T-cell (primary cell): ENCODE data around the gene CLCN2. TPM values are rescaled to one million over a fixed set of nuclear protein-coding genes. Genes with fewer than 3 reads are reported as not detected.
"Not testable (repeated sequence)": the region's sequence is repeated elsewhere in the genome, so short reads cannot be mapped to it uniquely, and the experiment has no call there.

Experiments used
- ATAC-seq, 4 experiments: fragments of 200-7000 bp in 3 of 4; fragments of 150-1000 bp in 1 of 4; cut with Tn5 transposase; replicated peaks in 1 of 4; 1 replicate in 3 of 4; 2 replicates in 1 of 4; pipeline ENCODE4 v1.10.0; 2021; ENCODE audit warnings: moderate library complexity in 3 of 4, mild to moderate bottlenecking in 2 of 4, moderate number of reproducible peaks in 1 of 4
- CTCF ChIA-PET, 2 donors: fragments of 300-600 bp; sonication (Branson Sonifier 250); formaldehyde crosslinking; loops; one replicate each; lab custom pipeline; 2022; ENCODE audit warnings: antibody characterized with exemption in 2 of 2; lab: Charles Lee
- POLR2A ChIA-PET, 2 donors: fragments of 300-600 bp; sonication (Branson Sonifier 250); formaldehyde crosslinking; loops; one replicate each; lab custom pipeline; 2022; ENCODE audit warnings: antibody characterized with exemption in 2 of 2; lab: Charles Lee
- DNase-seq, 35 experiments: peaks; one replicate each; pipeline versions ENCODE4 v3.0.0 to v3.0.0-alpha.2; 2013 to 2023
- H3K27ac ChIP-seq: one replicate; pipeline ENCODE4 v1.5.1; 2013; ENCODE audit warnings: low read length
- H3K27me3 ChIP-seq, 2 experiments: replicated peaks in 1 of 2; 1 replicate in 1 of 2; 2 replicates in 1 of 2; pipeline versions ENCODE4 v1.6.1 to v1.7.0; 2013; ENCODE audit warnings: low read length in 1 of 2, mixed read lengths in 1 of 2; ENCODE audit not compliant: control insufficient read depth in 2 of 2, insufficient read depth in 2 of 2; ENCODE audit errors: extremely low read depth in 1 of 2
- H3K36me3 ChIP-seq, 2 donors: 1 replicate in 1 of 2; 2 replicates in 1 of 2; pipeline versions ENCODE4 v1.6.1 to v1.7.0; 2013; ENCODE audit warnings: low read length in 1 of 2; ENCODE audit not compliant: control insufficient read depth in 2 of 2, insufficient read depth in 1 of 2; ENCODE audit errors: extremely low read depth in 1 of 2
- H3K4me1 ChIP-seq, 2 experiments: 1 replicate in 1 of 2; 2 replicates in 1 of 2; pipeline versions ENCODE4 v1.6.1 to v1.7.0; 2013; ENCODE audit warnings: low read length in 2 of 2, mixed read lengths in 1 of 2; ENCODE audit not compliant: insufficient read depth in 2 of 2, control insufficient read depth in 1 of 2; ENCODE audit errors: extremely low read depth in 1 of 2
- H3K4me3 ChIP-seq, 2 donors: 1 replicate in 1 of 2; 2 replicates in 1 of 2; pipeline versions ENCODE4 v1.5.1 to v1.7.0; 2013; ENCODE audit warnings: mild to moderate bottlenecking in 2 of 2, low read length in 1 of 2, moderate library complexity in 1 of 2; ENCODE audit not compliant: control insufficient read depth in 1 of 2; ENCODE audit errors: extremely low read depth in 1 of 2
- H3K9me3 ChIP-seq: 2 replicates; pipeline ENCODE4 v1.7.0; 2013
- H3K27ac Mint-ChIP-seq, 2 donors: one replicate each; pipeline ENCODE4 v1.8.0; 2020 to 2021; ENCODE audit warnings: mild to moderate bottlenecking in 2 of 2, mixed read lengths in 2 of 2
- H3K27me3 Mint-ChIP-seq, 2 donors: one replicate each; pipeline ENCODE4 v1.8.0; 2021 to 2022; ENCODE audit warnings: mixed read lengths in 2 of 2
- H3K36me3 Mint-ChIP-seq: one replicate; pipeline ENCODE4 v1.8.0; 2021; ENCODE audit warnings: mixed read lengths
- H3K4me1 Mint-ChIP-seq, 3 donors: one replicate each; pipeline ENCODE4 v1.8.0; 2020 to 2022; ENCODE audit warnings: mixed read lengths in 3 of 3, mild to moderate bottlenecking in 1 of 3
- H3K4me3 Mint-ChIP-seq, 3 donors: one replicate each; pipeline ENCODE4 v1.8.0; 2020 to 2022; ENCODE audit warnings: mild to moderate bottlenecking in 3 of 3, mixed read lengths in 3 of 3, moderate library complexity in 3 of 3
- H3K9me3 Mint-ChIP-seq, 3 donors: one replicate each; pipeline ENCODE4 v1.8.0; 2020 to 2022; ENCODE audit warnings: mixed read lengths in 3 of 3
- WGBS: methylation state at CpG from one replicate; pipeline ENCODE4 v1.1.5; 2013; ENCODE audit warnings: missing lambda C conversion rate; ENCODE audit not compliant: insufficient coverage; 5-methylcytosine and 5-hydroxymethylcytosine counted together
- total RNA-seq, 35 experiments: library from RNA in 6 of 35; stranded (reverse) in 6 of 35; fragments of 120-200 nt in 1 of 35; gene quantifications; one replicate each; pipeline versions ENCODE4 v1.2.1 to v1.2.4 and lab custom pipeline; 2013 to 2026

Gene CLCN2
- total RNA-seq, 5 donors from 2014 or later (not counting 1 experiment from before 2014, with no cell fraction given) = 3.2 to 5.9 (median 4.6) TPM

DNA sequence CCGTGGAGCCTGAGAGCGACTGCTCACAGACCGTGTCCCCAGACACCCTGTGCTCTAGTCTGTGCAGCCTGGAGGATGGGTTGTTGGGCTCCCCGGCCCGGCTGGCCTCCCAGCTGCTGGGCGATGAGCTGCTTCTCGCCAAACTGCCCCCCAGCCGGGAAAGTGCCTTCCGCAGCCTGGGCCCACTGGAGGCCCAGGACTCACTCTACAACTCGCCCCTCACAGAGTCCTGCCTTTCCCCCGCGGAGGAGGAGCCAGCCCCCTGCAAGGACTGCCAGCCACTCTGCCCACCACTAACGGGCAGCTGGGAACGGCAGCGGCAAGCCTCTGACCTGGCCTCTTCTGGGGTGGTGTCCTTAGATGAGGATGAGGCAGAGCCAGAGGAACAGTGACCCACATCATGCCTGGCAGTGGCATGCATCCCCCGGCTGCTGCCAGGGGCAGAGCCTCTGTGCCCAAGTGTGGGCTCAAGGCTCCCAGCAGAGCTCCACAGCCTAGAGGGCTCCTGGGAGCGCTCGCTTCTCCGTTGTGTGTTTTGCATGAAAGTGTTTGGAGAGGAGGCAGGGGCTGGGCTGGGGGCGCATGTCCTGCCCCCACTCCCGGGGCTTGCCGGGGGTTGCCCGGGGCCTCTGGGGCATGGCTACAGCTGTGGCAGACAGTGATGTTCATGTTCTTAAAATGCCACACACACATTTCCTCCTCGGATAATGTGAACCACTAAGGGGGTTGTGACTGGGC is 16.7 kb downstream of the CLCN2 start:
- DNase-seq (no peak), ATAC-seq (no peak)
- Histone ChIP-seq H3K4me3 (no peak overlapping the region), H3K9me3 (no peaks in the 10 kb centered on the region), H3K27me3 (no peaks in the 10 kb centered on the region), H3K4me1 (no peaks in the 10 kb centered on the region), H3K36me3 (peaks cover 0 to 7% of the 10 kb centered on the region in 2 donors), H3K27ac (no peak overlapping the region)
- no peaks in the 10 kb centered on the region for H3K27me3 Mint-ChIP-seq
- H3K27ac Mint-ChIP-seq = no peak overlapping the region
- 94% methylated on average over 20 of the region's 24 CpGs for WGBS
- ChIA-PET CTCF (no interaction called here), POLR2A (no interaction called here)
- H3K36me3 Mint-ChIP-seq = peaks cover 10% of the 10 kb centered on the region
- H3K4me3 Mint-ChIP-seq = no peak overlapping the region
- no peaks in the 10 kb centered on the region for H3K9me3 Mint-ChIP-seq
- H3K4me1 Mint-ChIP-seq = no peaks in the 10 kb centered on the region

DNA sequence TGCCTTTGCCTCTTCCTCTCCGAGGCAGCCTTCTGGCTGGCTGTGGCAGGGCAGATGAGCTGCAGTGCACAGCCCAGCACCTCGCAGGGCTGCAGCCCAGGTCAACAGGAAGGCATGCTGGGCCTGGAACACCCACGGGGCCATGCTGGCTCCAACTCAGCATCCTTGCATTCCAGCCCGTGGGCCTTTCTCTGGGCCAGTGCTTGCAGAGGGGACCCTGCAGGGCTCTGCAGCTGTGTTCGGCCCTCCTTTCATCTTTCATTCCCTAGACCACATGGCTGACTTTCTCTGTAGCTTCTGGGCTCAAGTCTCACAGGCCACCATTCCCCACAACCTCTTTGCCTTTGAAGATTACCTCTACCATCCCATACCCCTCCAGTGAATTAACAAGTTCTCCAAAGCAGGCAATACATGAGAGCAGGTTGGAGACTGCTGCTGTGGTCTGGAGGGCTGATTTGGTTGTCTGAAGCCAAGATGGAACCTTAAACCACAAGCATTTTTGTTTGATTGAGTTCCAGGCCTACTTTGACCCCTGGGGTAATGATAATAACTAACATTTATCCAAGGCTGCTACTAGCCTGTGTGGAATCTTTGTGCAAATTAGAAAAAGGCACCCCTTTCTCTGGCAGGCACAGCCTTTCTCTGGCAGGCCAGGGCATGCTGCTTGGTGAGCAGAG is 18.1 kb downstream of the CLCN2 start:
- CTCF ChIA-PET = interaction anchor here (0.6 to 0.9 kb wide), 2 partner anchors 13 to 355 kb away, joined by 3 to 6 read pairs; no protein-coding TSS in a partner anchor

DNA sequence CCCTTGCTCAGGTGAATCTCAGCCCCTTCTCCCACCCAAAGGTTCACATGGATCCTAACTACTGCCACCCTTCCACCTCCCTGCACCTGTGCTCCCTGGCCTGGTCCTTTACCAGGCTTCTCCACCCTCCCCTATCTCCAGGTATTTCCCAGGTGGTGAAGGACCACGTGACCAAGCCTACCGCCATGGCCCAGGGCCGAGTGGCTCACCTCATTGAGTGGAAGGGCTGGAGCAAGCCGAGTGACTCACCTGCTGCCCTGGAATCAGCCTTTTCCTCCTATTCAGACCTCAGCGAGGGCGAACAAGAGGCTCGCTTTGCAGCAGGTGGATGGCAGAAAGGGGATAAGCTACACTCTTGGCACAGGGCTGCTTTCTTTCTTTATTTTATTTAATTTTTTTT is 19.5 kb downstream of the CLCN2 start:
- WGBS = no CpG with 5 or more reads among the region's 7 CpGs
- Histone ChIP-seq H3K27ac (no peak overlapping the region), H3K36me3 (peaks cover 0 to 7% of the 10 kb centered on the region in 2 donors), H3K4me1 (peaks cover 3 to 16% of the 10 kb centered on the region in 2 experiments), H3K4me3 (no peak overlapping the region), H3K9me3 (no peaks in the 10 kb centered on the region), H3K27me3 (peaks cover 0 to 8% of the 10 kb centered on the region in 2 experiments)
- Mint-ChIP-seq H3K36me3 (peaks cover 10% of the 10 kb centered on the region), H3K4me3 (no peak overlapping the region), H3K27ac (no peak overlapping the region), H3K4me1 (peaks cover 14 to 16% (median 15%) of the 10 kb centered on the region in 3 donors), H3K27me3 (no peaks in the 10 kb centered on the region), H3K9me3 (no peaks in the 10 kb centered on the region)
- POLR2A ChIA-PET = no interaction called here
- CTCF ChIA-PET = no interaction called here
- ATAC-seq = no peak
- no peak for DNase-seq

More for the DNA sequence above, 18.1 kb downstream of the CLCN2 start:
- Mint-ChIP-seq H3K27me3 (no peaks in the 10 kb centered on the region), H3K36me3 (peaks cover 10% of the 10 kb centered on the region), H3K4me1 (peaks cover under 1 to 2% (median 2%) of the 10 kb centered on the region in 3 donors), H3K27ac (no peak overlapping the region), H3K4me3 (no peak overlapping the region), H3K9me3 (no peaks in the 10 kb centered on the region)
- Histone ChIP-seq H3K4me1 (peaks cover 0 to 5% of the 10 kb centered on the region in 2 experiments), H3K36me3 (peaks cover 0 to 7% of the 10 kb centered on the region in 2 donors), H3K27ac (no peak overlapping the region), H3K4me3 (no peak overlapping the region), H3K27me3 (peaks cover 0 to 4% of the 10 kb centered on the region in 2 experiments), H3K9me3 (no peaks in the 10 kb centered on the region)
- ATAC-seq (no peak), DNase-seq (no peak)
- POLR2A ChIA-PET = no interaction called here
- 86% methylated on average over 5 of the region's 5 CpGs for WGBS

GRCh38 chr3:184339451-184340135 is 21.8 kb downstream of the CLCN2 start:
- CTCF ChIA-PET, POLR2A ChIA-PET, H3K9me3 ChIP-seq, H3K27me3 Mint-ChIP-seq, H3K9me3 Mint-ChIP-seq, H3K27me3 ChIP-seq, DNase-seq, H3K4me3 ChIP-seq, H3K36me3 ChIP-seq, H3K27ac ChIP-seq, H3K27ac Mint-ChIP-seq, H3K4me3 Mint-ChIP-seq, ATAC-seq: not testable (repeated sequence)
- peaks cover 6 to 36% of the 10 kb centered on the region in 2 experiments for H3K4me1 ChIP-seq
- H3K4me1 Mint-ChIP-seq = peaks cover 28 to 31% (median 31%) of the 10 kb centered on the region in 3 donors
- peaks cover 10% of the 10 kb centered on the region for H3K36me3 Mint-ChIP-seq
- 99% methylated on average over 11 of the region's 19 CpGs for WGBS

DNA sequence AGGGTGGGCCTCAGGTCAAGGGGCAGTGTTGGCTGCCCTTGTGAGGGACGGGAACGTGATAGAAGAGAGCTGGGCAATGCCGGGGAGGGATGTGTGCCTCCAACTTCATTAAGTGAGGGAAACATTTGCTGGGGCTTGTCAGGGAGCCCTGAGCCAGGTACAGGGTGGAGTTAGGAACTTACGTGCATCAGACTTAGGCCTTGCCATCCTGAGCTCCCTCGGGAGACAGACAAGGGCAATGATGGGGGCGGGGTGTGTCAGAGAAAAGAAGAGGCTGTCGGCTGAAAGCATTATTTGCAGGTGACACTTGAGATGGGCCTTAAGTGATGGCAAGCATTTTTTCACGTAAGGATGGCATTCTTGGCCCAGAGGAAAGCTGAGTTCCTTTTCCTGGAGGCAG is 22.4 kb downstream of the CLCN2 start:
- ATAC-seq (no peak), DNase-seq (no peak)
- Histone ChIP-seq H3K36me3 (peaks cover 9 to 14% of the 10 kb centered on the region in 2 donors), H3K4me1 (peaks cover 6 to 36% of the 10 kb centered on the region in 2 experiments), H3K27ac (no peak overlapping the region), H3K4me3 (no peak overlapping the region), H3K9me3 (no peaks in the 10 kb centered on the region), H3K27me3 (peaks cover 0 to 8% of the 10 kb centered on the region in 2 experiments)
- CTCF ChIA-PET = interaction anchor here in 1 of 2 donors (0.5 kb wide), 1 partner anchor 25 kb away, joined by 4 read pairs; no protein-coding TSS in a partner anchor
- H3K27ac Mint-ChIP-seq = no peak overlapping the region
- peaks cover 12% of the 10 kb centered on the region for H3K36me3 Mint-ChIP-seq
- 90% methylated on average over 8 of the region's 8 CpGs for WGBS
- peaks cover 34 to 37% (median 36%) of the 10 kb centered on the region in 3 donors for H3K4me1 Mint-ChIP-seq
- H3K4me3 Mint-ChIP-seq = peak overlapping the region in 1 of 3 donors; percentile 87
- H3K9me3 Mint-ChIP-seq = no peaks in the 10 kb centered on the region
- H3K27me3 Mint-ChIP-seq = no peaks in the 10 kb centered on the region
- POLR2A ChIA-PET = no interaction called here

GRCh38 chr3:184338511-184338945 is 22.9 kb downstream of the CLCN2 start:
- ChIA-PET CTCF (interaction anchor here in 1 of 2 donors (0.5 kb wide), 1 partner anchor 26 kb away, joined by 4 read pairs; no protein-coding TSS in a partner anchor), POLR2A (no interaction called here)
- H3K4me1 Mint-ChIP-seq = peaks cover 39 to 42% (median 41%) of the 10 kb centered on the region in 3 donors
- H3K36me3 ChIP-seq = peaks cover 7 to 19% of the 10 kb centered on the region in 2 donors
- H3K27ac ChIP-seq = no peak overlapping the region
- DNase-seq = peak in 2 of 35 experiments; percentile 15 to 36
- peaks cover 6 to 36% of the 10 kb centered on the region in 2 experiments for H3K4me1 ChIP-seq
- peak overlapping the region in 1 of 3 donors; percentile 87 for H3K4me3 Mint-ChIP-seq
- H3K36me3 Mint-ChIP-seq = peaks cover 17% of the 10 kb centered on the region
- no peaks in the 10 kb centered on the region for H3K9me3 ChIP-seq
- no peak overlapping the region for H3K27ac Mint-ChIP-seq
- no peaks in the 10 kb centered on the region for H3K27me3 Mint-ChIP-seq
- no peak for ATAC-seq
- peaks cover 0 to 8% of the 10 kb centered on the region in 2 experiments for H3K27me3 ChIP-seq
- no peak overlapping the region for H3K4me3 ChIP-seq
- H3K9me3 Mint-ChIP-seq = no peaks in the 10 kb centered on the region
- 72% methylated on average over 33 of the region's 37 CpGs for WGBS
